ENCODE results near the gene TNNT3. TPM values are rescaled to one million over a fixed set of nuclear protein-coding genes. Genes with fewer than 3 reads are reported as not detected.

Gene TNNT3
- total RNA-seq, 2 donors from 2014 or later: 1.6 TPM; not detected in 1

DNA sequence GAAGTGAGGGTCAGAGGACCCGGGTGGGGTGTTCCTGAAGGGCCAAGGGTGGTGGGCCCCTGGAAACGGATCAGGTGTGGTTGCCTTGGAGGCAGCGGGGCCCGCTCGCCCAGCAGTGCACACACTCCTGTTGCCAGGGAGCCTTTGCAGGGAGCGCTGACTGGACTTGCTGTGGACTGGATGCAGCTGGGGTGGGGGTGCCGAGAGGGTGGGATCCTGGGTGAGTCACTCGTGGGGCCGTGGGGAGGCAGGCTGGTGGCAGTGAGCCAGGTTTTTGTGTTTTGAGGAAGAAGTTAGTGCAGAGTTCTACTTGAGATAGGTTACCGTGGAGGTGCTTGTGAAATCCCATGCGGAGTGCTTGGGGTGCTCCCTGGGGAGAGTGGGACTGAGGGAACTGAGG, 28.9 kb downstream of the TNNT3 start:
- peak; percentile 19 for ATAC-seq
- H3K4me1 ChIP-seq: no peaks in the 10 kb centered on the region

DNA sequence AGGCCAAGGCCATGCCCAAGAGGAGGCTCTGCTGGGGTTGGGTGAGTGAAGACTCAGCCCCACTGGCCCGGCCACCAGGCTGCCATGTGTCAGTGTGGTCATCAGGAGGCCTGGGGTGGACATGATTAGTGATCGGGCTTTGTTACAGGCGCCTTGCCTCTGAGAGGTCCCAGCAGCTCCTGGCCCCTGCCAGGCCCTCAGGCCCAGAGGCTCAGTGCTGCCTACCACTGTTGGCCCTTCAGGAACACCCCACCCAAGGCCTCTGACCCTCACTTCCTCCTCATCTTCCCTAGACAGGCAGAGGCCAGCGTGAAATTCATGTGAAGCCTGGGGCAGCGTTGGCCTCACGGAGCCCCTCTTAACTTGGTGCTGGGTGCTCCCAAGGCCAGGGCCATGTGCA, 29.8 kb downstream of the TNNT3 start:
- ATAC-seq (no peak), DNase-seq (no peak)
- Histone ChIP-seq H3K36me3 (replicated peaks in 1 of 2; ENCODE audit: insufficient read depth in 1 of 2, low read depth in 2 of 2) (no peaks in the 10 kb centered on the region), H3K27me3 (no peaks in the 10 kb centered on the region), H3K27ac (no peak overlapping the region), H3K4me1 (no peaks in the 10 kb centered on the region), H3K9me3 (no peaks in the 10 kb centered on the region), H3K4me3 (no peak overlapping the region)
- no CpG with 5 or more reads among the region's 6 CpGs for WGBS, 2 donors
- intact Hi-C loops (cut with DNase I): no loop called here
- no peak for TF ChIP-seq POLR2A (IDR thresholded peaks at IDR 0.05)
- TF ChIP-seq, protein P1, sequence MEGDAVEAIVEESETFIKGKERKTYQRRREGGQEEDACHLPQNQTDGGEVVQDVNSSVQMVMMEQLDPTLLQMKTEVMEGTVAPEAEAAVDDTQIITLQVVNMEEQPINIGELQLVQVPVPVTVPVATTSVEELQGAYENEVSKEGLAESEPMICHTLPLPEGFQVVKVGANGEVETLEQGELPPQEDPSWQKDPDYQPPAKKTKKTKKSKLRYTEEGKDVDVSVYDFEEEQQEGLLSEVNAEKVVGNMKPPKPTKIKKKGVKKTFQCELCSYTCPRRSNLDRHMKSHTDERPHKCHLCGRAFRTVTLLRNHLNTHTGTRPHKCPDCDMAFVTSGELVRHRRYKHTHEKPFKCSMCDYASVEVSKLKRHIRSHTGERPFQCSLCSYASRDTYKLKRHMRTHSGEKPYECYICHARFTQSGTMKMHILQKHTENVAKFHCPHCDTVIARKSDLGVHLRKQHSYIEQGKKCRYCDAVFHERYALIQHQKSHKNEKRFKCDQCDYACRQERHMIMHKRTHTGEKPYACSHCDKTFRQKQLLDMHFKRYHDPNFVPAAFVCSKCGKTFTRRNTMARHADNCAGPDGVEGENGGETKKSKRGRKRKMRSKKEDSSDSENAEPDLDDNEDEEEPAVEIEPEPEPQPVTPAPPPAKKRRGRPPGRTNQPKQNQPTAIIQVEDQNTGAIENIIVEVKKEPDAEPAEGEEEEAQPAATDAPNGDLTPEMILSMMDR (IDR thresholded peaks at IDR 0.05): no peak

More for the DNA sequence above, 28.9 kb downstream of the TNNT3 start:
- Histone ChIP-seq H3K27me3 (no peaks in the 10 kb centered on the region), H3K9me3 (no peaks in the 10 kb centered on the region), H3K4me3 (no peak overlapping the region), H3K27ac (no peak overlapping the region), H3K36me3 (replicated peaks in 1 of 2; ENCODE audit: insufficient read depth in 1 of 2, low read depth in 2 of 2) (no peaks in the 10 kb centered on the region)
- peak in 3 of 4 donors; percentile 5 to 53 (median 42) for DNase-seq
- WGBS, 2 donors: no CpG with 5 or more reads among the region's 11 CpGs
- TF ChIP-seq, protein P1 (IDR thresholded peaks at IDR 0.05): no peak
- no peak for TF ChIP-seq POLR2A (IDR thresholded peaks at IDR 0.05)
- intact Hi-C loops (cut with DNase I): no loop called here

DNA sequence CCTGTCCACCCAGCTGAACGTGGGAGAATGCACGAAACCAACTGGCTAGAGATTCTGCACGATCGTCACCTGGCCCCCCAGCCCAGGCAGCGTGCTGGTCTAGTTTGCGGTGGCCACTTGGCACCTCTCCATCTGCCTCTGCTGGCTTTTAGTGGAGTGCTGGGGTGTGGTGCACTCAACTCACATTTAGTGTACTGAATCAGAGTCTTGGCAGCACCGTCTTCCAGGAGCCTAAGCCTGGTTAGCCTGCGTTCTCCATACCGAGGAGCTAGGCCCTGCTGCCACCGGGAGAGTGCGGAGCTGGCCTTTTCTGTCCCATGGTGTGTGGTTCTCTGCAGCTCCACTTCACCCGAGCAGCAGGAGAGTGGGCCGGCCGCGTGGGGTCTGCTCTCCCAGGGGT, 30.4 kb downstream of the TNNT3 start:
- WGBS, 2 donors: no CpG with 5 or more reads among the region's 15 CpGs
- no peak for ATAC-seq
- intact Hi-C loops (cut with DNase I): no loop called here

DNA sequence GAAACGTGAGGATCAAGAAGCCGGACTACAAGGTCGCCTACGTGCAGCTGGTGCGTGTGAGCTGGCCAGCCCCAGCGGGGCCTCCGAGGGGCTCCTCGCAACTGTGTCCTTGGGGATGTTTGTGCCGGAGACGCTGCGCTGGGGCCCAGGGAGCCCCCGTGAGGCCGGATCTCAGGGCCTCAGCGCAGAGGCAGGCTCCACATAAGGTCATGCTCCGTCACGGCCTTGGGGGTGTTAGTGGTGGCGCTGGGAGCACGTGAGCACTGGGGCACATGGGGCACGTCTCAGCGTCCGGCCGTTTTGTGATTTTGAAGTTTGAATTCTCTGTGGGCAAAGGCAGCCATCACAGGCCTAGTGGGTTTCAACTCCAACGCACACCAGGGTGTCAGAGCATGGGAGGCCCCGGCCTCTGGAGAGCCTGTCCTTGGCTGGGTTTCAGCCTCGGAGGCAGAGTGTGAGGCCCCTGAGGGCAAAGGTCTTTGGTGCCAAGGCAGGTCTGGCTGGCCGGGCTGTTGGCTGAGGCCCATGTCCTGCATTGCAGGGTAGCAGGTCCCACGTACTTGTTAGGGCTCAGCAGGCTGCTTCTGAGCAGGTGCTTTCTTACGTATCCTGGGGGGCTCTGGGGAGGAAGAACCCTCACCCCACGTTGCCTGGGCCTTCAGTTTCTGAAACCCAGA, 33.4 kb downstream of the TNNT3 start:
- peak in 1 of 4 donors; percentile 8 for DNase-seq

More for the DNA sequence above, 30.4 kb downstream of the TNNT3 start:
- no peak overlapping the region for H3K27ac ChIP-seq
- no peaks in the 10 kb centered on the region for H3K36me3 ChIP-seq (replicated peaks in 1 of 2; ENCODE audit: insufficient read depth in 1 of 2, low read depth in 2 of 2)
- TF ChIP-seq, protein P1 (IDR thresholded peaks at IDR 0.05): no peak
- no peak for TF ChIP-seq POLR2A (IDR thresholded peaks at IDR 0.05)
- H3K9me3 ChIP-seq: no peaks in the 10 kb centered on the region
- H3K27me3 ChIP-seq: no peaks in the 10 kb centered on the region
- no peak for DNase-seq
- no peak overlapping the region for H3K4me3 ChIP-seq
- no peaks in the 10 kb centered on the region for H3K4me1 ChIP-seq

More for the DNA sequence above, 33.4 kb downstream of the TNNT3 start:
- Histone ChIP-seq H3K4me3 (no peak overlapping the region), H3K27me3 (no peaks in the 10 kb centered on the region), H3K4me1 (no peaks in the 10 kb centered on the region), H3K36me3 (replicated peaks in 1 of 2; ENCODE audit: insufficient read depth in 1 of 2, low read depth in 2 of 2) (no peaks in the 10 kb centered on the region), H3K27ac (no peak overlapping the region), H3K9me3 (no peaks in the 10 kb centered on the region)
- intact Hi-C loops (cut with DNase I): no loop called here
- no peak for TF ChIP-seq POLR2A (IDR thresholded peaks at IDR 0.05)
- TF ChIP-seq, protein P1 (IDR thresholded peaks at IDR 0.05): no peak
- WGBS, 2 donors: 20 to 23% methylated on average over 1 to 2 of the region's 29 CpGs
- no peak for ATAC-seq

All from body of pancreas (tissue), 4 donors.